Daoy (cell line): ENCODE data around the gene USP47. TPM values are rescaled to one million over a fixed set of nuclear protein-coding genes. Genes with fewer than 3 reads are reported as not detected.

Experiments used
- DNase-seq: peaks from one replicate; pipeline ENCODE4 v3.0.0-alpha.2; 2015; ENCODE audit warnings: low read depth
- total RNA-seq: library from RNA; depleted of rRNA; stranded (reverse); fragments of >200 nt; shearing (Covaris generic); gene quantifications from 2 replicates; pipeline ENCODE4 v1.2.3, GENCODE V29; 2014

The USP47 gene
- total RNA-seq, 1 experiment from 2014 or later, result 32.9 TPM

- peak; percentile 76 for DNase-seq
Measured at GRCh38 chr11:11966826-11967668, 125.3 kb downstream of the USP47 start.

- DNase-seq, result no peak
Measured at GRCh38 chr11:11967669-11968510, 126.1 kb downstream of the USP47 start.

- no peak for DNase-seq
Measured at GRCh38 chr11:11968511-11969280, 126.9 kb downstream of the USP47 start.

- DNase-seq, result no peak
Measured at GRCh38 chr11:11969380-11970215, 127.8 kb downstream of the USP47 start.

DNA sequence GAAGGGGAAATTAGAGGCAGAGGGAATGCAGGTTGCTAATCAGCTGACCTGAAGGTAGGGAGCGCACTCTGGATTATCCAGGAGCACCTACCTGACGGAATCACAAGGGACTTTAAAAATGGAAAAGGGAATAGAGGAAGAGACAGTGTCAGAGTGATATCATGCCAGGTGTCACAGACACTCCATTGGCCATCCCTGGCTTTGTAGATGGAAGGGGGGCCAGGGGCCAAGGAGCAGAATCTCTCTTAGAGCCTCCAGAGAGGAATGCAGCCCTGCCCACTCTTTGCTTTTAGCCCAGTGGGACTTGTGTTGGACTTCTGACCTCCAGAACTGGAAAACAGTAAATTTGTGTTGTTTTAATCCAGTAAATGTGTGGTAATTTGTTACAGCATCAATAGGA is 128.8 kb downstream of the USP47 start:
- no peak for DNase-seq

DNA sequence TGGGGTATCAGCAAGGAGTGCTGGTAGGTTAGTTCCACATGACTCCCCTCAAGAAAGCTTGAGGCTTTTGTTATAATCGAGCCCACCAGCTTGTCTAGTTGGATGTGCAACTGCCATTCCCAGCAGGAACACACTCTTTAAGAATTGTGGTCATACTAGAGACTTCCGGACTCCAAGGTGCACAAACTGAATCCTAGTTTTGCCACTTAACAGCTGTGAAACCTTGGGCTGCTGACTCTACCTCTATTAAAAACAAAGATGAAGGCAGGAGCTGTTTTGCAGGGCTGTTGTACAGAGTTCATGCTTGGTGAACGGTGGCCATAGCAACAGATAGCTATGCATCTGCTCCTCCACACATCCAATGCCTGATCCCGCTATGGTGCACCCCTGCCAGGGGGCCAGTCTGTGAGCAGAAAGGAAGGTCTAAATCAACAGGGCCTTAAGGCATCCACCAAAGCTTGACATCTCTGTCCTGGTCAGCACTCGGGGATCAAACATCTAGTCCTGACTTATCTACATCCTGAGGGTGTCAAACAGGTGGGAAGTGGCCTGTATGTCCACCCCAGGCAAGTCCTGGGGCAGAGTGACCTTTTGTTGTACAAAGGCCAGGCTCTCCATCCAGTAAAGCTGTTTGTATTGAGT is 130.3 kb downstream of the USP47 start:
- DNase-seq, result no peak

DNA sequence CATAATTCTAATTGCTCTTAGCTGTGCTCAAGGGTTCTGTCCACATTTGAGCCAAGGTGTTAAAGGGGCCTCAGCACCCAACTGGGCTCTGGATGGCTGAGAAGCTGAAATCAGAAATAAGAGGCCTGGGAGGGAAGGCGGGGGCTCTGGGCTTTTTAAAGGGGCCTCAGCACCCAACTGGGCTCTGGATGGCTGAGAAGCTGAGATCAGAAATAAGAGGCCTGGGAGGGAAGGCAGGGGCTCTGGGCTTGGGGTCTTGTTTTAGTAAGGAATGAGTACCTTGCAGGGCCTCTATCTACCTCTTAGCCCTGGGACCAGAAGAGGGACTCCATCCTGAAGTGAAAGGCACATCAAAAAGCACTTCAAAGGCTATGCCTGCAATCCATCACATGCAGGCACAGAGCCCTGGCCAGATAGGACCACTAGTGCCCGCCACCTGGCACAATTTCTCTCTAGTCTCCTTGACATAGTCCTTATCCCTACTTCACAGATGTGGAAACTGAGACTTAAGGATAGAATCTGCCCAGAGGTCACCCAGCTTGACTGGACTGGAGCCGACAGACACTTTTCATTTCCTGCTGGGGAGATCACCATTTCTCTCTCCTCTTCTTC is 131.1 kb downstream of the USP47 start:
- DNase-seq, result no peak

DNA sequence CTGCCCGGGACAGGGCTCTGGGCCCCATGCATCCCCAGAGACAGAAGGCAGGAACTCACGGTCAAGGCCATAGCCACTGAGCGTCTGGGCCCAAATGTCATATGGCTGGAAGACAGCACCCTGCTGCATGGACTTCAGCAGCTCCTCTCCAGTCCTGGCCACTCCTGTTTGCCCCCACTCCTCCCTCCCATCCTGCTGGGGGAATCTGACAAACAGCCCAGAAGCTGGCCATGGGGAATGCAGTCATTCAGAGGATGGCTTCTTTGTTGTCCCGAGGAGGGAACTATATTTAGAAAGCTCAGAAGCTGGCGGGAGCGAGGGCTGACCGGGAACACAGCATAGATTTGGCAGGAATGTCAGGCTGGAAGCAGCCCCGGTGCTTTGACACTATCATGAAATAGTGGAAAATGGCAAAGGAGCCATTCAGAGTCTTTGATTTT is 131.6 kb downstream of the USP47 start:
- no peak for DNase-seq

GRCh38 chr11:11973866-11974265 is 132.1 kb downstream of the USP47 start:
- DNase-seq, result no peak

DNA sequence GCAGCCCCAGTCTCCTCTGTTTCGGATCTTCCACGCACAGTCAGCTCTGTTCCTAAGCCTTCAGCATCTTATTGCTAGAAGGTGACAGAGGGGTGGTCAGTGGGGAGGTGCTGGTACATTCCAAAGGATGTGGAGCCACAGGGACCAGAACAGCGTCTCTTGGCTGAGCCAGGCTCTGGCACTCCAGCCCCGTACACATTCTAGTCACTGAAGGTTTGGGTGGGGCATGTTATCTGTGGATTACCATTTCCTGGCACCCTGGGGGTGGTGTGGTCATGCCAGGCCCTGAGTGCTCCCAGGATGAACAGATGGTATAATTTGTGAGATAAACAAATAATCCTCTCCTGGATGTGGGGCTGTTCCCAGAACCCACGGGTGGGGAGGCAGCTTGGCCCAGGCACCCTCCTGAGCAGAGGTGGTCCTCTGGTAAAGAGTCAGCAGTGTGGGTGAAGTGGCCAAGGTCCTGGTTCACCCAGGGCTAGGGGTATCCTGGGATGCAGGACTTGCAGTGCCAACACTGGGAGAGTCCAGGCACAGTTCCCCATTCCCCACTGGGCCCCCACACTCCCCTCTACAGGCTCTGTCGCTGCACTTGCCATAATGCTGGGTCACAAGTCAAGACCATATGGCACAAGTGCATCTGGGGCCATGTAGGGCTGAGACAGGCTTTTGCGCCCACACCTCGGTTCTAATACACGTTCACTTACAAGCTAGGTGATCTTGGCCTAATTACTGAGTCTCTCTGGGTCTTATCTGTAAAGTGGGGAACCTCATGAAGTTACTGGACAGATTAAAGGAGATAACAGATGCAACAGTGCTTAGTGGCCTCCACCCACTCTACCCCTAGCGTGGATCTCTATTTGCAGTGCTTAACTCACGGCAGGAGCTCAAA is 133.7 kb downstream of the USP47 start:
- DNase-seq, result peak; percentile 72

DNA sequence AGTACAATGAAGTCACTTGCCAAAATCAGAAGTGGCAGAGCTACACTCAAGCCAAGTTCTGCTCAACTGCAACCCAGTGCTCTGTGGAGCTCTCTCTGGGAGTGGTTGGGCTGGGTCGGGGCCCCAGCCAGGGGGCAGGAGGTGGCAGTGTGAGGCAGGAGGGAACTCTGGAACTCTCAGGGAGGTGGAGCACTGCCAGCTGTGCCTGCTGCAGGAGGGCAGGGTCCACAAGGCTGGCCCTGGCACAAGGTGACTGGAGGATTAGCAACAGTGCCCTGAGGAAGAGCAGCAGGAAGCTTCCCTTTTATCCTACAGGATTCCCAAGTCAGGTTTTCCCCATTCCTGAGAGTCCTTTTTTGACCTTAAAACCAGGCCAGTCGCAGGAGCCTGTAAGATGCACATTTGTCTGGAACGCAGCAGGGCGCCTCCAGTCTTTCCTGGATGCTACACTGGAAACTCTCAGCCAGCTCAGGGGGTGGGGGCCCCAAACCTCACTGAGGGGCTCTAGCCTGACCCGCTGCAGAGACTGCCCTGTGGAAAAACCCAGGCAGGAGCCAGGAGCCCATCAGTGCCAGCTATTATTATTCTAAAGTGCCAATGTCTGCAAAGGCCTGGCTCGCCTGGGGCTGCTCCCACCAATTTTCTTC is 134.8 kb downstream of the USP47 start:
- DNase-seq, result no peak

- peak; percentile 94 for DNase-seq
Measured at GRCh38 chr11:11977206-11977938, 135.6 kb downstream of the USP47 start.

DNA sequence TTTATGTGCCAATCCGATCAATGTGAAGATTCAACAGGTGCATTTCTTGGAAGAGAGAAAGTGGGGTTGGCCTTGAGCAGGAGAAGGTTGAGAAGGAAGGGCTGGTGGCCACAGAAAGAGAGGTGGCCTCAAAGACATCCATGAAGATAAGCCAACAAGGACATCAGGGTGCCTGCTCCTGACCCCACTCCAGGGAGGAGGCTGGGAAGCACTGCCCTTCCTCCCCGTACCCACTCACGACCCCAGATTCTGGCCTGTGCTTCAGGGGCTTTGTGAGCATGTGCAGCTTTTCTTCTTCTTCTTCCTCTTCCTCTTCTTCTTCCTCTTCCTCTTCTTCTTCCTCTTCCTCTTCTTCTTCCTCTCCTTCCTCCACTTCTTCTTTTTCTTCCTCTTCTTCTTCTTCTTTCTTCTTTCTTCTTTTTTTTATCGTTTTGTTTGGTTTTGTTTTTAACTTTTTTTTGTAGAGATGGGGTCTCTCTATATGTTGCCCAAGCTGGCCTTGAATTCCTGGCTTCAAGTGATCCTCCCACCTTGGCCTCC is 136.4 kb downstream of the USP47 start:
- no peak for DNase-seq

DNA sequence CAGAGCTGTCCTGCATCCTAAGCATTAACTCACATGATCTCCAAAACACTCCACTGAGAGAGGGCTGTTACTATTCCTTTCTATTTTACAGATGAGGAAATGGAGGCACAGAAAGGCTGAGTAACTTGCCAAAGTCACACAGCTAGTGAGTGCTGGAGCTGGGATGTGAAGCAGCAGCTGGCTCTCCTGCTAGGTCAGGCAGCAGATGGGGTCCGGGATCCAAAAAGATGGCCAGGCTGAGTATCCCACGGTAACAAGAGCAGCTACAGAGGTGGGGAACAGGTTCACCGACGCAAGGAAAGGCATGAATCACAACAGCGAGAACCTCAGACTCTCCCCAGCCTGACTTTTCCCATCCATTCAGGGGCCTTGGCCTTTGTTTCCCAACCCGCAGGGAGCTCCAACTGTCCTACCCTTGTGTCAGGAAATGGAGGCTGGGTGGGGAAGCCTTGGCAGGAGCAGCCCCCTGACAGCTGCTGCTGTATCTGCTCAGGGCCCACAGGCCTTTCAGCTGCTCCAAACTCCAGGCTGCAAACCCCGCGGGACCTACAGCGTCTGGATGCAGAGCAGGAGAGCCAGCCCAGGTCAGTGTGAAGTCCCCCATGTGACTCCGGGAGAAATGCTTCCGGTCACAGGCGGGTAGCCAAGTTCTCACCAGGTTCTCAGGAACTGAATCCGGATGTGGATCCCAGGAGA is 137.2 kb downstream of the USP47 start:
- peak; percentile 85 for DNase-seq

GRCh38 chr11:11979488-11980117 is 137.8 kb downstream of the USP47 start:
- peak; percentile 51 for DNase-seq

DNA sequence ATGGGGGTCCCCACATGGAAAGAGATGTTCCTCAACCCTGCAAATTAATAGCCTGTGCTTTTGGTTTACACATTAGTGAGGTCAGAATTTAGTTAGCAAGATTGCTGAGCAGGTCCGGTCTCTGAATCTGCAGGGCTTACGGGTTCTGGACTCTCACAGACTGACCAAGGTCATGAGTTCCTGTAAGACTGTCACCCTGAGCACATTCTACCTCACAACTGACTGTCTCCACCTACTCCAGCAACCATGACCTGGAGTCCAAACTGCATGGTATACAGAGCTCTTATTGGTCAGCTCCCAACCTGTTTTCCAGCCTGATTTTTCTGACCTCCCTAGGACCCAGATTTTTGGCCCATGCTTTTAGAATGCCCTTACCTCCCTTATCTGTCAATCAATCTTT is 138.4 kb downstream of the USP47 start:
- no peak for DNase-seq
